Measurements from ENCODE around the gene RMC1. TPM values are rescaled to one million over a fixed set of nuclear protein-coding genes. Genes with fewer than 3 reads are reported as not detected.
A peak's percentile ranks its signal among the peaks of the same experiment; 100 is the strongest.

RMC1 gene
- total RNA-seq, 1 donor from 2014 or later: 28.3 TPM

DNA sequence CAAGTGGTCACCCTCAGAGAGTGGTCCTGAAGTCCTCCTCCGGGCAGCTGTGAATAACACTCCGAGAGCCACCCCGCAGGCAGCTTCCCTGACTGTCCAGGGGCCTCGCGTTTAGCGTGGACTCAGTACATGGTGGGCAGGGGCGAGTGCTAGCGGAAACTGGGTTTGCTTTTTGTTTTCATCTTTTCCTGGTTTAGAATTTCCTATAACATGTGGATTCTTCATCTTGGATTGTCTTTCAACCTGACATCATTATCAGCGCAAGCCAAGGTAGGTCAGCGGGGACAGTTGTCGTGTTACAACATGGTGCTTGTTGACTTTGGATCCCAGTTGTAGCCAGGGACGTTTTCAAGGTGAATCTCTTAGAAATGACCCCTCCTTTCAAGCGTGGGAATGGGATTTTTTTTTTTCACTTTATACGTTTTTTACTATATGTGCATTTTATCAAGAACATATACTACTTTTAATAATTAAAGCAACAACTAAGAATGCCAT, 20.9 kb downstream of the RMC1 start:
- Histone ChIP-seq H3K79me2 (ENCODE audit: insufficient read depth, low read length) (no peaks in the 10 kb centered on the region), H3K4me1 (ENCODE audit: insufficient read depth, low read length) (peaks cover 11% of the 10 kb centered on the region), H4K20me1 (ENCODE audit: insufficient read depth, low read length) (peaks cover 18% of the 10 kb centered on the region), H3K9ac (ENCODE audit: low read length) (peak overlapping the region; percentile 13), H3K4me3 (ENCODE audit: insufficient read depth, low read depth, low read length) (no peak overlapping the region), H3K27ac (ENCODE audit: low read depth, low read length) (no peak overlapping the region), H3K4me2 (ENCODE audit: low read length) (peak overlapping the region; percentile 41), H3K27me3 (ENCODE audit: insufficient read depth, low read length) (no peaks in the 10 kb centered on the region), H3K36me3 (ENCODE audit: insufficient read depth, low read length) (peaks cover 51% of the 10 kb centered on the region), H3K9me3 (ENCODE audit: insufficient read depth, low read depth, low read length) (no peaks in the 10 kb centered on the region), H2AFZ (ENCODE audit: low read depth, low read length) (no peak overlapping the region)
- Mint-ChIP-seq H3K36me3 (ENCODE audit: low read depth, unreplicated experiment) (peaks cover 35% of the 10 kb centered on the region), H3K27me3 (ENCODE audit: low read depth, unreplicated experiment) (no peaks in the 10 kb centered on the region), H3K4me3 (ENCODE audit: unreplicated experiment) (no peak overlapping the region), H3K9me3 (ENCODE audit: unreplicated experiment) (no peaks in the 10 kb centered on the region), H3K4me1 (ENCODE audit: low read depth, unreplicated experiment) (peaks cover 28% of the 10 kb centered on the region), H3K27ac (ENCODE audit: unreplicated experiment) (no peak overlapping the region)
- DNase-seq (ENCODE audit: low read depth) (no peak), FAIRE-seq (no peak)
- TF ChIP-seq EZH2 (IDR thresholded peaks at IDR 0.05; ENCODE audit: insufficient read depth, low read length): no peak
- TF ChIP-seq, protein P1, sequence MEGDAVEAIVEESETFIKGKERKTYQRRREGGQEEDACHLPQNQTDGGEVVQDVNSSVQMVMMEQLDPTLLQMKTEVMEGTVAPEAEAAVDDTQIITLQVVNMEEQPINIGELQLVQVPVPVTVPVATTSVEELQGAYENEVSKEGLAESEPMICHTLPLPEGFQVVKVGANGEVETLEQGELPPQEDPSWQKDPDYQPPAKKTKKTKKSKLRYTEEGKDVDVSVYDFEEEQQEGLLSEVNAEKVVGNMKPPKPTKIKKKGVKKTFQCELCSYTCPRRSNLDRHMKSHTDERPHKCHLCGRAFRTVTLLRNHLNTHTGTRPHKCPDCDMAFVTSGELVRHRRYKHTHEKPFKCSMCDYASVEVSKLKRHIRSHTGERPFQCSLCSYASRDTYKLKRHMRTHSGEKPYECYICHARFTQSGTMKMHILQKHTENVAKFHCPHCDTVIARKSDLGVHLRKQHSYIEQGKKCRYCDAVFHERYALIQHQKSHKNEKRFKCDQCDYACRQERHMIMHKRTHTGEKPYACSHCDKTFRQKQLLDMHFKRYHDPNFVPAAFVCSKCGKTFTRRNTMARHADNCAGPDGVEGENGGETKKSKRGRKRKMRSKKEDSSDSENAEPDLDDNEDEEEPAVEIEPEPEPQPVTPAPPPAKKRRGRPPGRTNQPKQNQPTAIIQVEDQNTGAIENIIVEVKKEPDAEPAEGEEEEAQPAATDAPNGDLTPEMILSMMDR (IDR thresholded peaks at IDR 0.05; ENCODE audit: insufficient read depth, low read depth, low read length): no peak

DNA sequence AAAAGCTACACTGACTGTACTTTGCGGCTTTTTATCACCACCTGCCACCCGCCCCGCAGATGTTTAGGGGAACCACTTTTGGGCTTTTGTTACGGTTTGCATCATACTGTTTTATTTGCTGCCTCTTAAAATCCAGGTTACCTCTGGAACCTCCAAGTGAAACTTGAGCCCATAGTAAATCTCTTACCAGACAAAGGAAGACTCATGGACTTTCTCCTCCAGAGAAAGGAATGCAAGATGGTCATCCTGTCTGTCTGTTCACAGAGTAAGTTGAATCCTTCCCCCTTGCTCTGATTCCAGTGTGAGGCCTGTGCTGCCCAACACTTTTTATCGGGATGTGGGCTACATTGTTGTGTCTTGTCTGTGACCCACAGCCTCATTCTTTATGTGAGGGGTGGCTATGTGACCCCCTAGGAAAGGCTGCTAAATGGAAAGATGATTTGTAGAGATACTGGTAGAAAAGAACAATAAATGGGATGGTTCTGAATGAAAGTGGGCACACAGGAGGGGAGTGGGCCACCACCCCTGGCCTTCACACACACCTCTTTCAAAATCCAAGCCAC, 23.3 kb downstream of the RMC1 start:
- Histone ChIP-seq H3K4me1 (ENCODE audit: insufficient read depth, low read length) (peaks cover 22% of the 10 kb centered on the region), H2AFZ (ENCODE audit: low read depth, low read length) (no peak overlapping the region), H3K27me3 (ENCODE audit: insufficient read depth, low read length) (no peaks in the 10 kb centered on the region), H3K27ac (ENCODE audit: low read depth, low read length) (no peak overlapping the region), H3K36me3 (ENCODE audit: insufficient read depth, low read length) (peaks cover 55% of the 10 kb centered on the region), H3K9me3 (ENCODE audit: insufficient read depth, low read depth, low read length) (no peaks in the 10 kb centered on the region), H3K9ac (ENCODE audit: low read length) (no peak overlapping the region), H3K4me3 (ENCODE audit: insufficient read depth, low read depth, low read length) (no peak overlapping the region), H4K20me1 (ENCODE audit: insufficient read depth, low read length) (peaks cover 28% of the 10 kb centered on the region), H3K4me2 (ENCODE audit: low read length) (no peak overlapping the region), H3K79me2 (ENCODE audit: insufficient read depth, low read length) (no peaks in the 10 kb centered on the region)
- H3K36me3 Mint-ChIP-seq (ENCODE audit: low read depth, unreplicated experiment): peaks cover 29% of the 10 kb centered on the region
- H3K27me3 Mint-ChIP-seq (ENCODE audit: low read depth, unreplicated experiment): no peaks in the 10 kb centered on the region
- TF ChIP-seq EZH2 (IDR thresholded peaks at IDR 0.05; ENCODE audit: insufficient read depth, low read length): no peak
- TF ChIP-seq, protein P1 (IDR thresholded peaks at IDR 0.05; ENCODE audit: insufficient read depth, low read depth, low read length): no peak
- H3K4me1 Mint-ChIP-seq (ENCODE audit: low read depth, unreplicated experiment): peaks cover 34% of the 10 kb centered on the region
- no peaks in the 10 kb centered on the region for H3K9me3 Mint-ChIP-seq (ENCODE audit: unreplicated experiment)
- FAIRE-seq (no peak), DNase-seq (ENCODE audit: low read depth) (no peak)
- peak overlapping the region; percentile 86 for H3K27ac Mint-ChIP-seq (ENCODE audit: unreplicated experiment)
- no peak overlapping the region for H3K4me3 Mint-ChIP-seq (ENCODE audit: unreplicated experiment)

All from astrocyte (in vitro differentiated cells and primary cell).